ENCODE data around the gene HIVEP2. TPM values are rescaled to one million over a fixed set of nuclear protein-coding genes. Genes with fewer than 3 reads are reported as not detected.

HIVEP2 gene
- total RNA-seq, 1 donor from 2014 or later = 7.9 TPM

- DNase-seq (ENCODE audit: low read depth) = no peak
- no peaks in the 10 kb centered on the region for H3K36me3 ChIP-seq (ENCODE audit: control insufficient read depth, insufficient read depth, low read length)
- FAIRE-seq = no peak
- no peak overlapping the region for H3K4me3 ChIP-seq (ENCODE audit: low read depth, low read length)
- no peaks in the 10 kb centered on the region for H3K27me3 ChIP-seq (ENCODE audit: control insufficient read depth, insufficient read depth, low read length)
- TF ChIP-seq, protein P1, sequence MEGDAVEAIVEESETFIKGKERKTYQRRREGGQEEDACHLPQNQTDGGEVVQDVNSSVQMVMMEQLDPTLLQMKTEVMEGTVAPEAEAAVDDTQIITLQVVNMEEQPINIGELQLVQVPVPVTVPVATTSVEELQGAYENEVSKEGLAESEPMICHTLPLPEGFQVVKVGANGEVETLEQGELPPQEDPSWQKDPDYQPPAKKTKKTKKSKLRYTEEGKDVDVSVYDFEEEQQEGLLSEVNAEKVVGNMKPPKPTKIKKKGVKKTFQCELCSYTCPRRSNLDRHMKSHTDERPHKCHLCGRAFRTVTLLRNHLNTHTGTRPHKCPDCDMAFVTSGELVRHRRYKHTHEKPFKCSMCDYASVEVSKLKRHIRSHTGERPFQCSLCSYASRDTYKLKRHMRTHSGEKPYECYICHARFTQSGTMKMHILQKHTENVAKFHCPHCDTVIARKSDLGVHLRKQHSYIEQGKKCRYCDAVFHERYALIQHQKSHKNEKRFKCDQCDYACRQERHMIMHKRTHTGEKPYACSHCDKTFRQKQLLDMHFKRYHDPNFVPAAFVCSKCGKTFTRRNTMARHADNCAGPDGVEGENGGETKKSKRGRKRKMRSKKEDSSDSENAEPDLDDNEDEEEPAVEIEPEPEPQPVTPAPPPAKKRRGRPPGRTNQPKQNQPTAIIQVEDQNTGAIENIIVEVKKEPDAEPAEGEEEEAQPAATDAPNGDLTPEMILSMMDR (IDR thresholded peaks at IDR 0.05; ENCODE audit: insufficient read depth, low read length, severe bottlenecking) = no peak
Measured at GRCh38 chr6:142800240-142800639, 144.7 kb downstream of the HIVEP2 start.

DNA sequence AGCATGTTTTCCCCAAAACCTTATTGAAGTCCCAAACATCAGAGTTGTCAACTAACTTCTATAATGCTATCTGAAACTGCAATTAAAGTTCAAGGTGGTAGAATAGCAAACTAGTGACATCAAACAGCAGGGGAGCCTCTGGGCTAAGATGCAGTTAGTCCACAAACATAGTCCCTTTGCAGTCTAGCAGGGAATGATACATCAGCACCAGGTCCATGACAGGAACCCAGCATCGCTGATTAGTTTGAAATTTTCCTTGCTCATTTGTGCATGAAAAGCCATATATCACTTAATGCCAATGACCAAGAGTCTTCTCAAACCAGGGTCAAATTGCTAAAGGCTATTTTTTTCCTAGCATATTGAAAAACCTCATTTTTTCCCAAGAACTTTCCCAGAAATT, 145.3 kb downstream of the HIVEP2 start:
- peak; percentile 32 for FAIRE-seq
- DNase-seq (ENCODE audit: low read depth) = no peak
- H3K27me3 ChIP-seq (ENCODE audit: control insufficient read depth, insufficient read depth, low read length) = no peaks in the 10 kb centered on the region
- TF ChIP-seq, protein P1 (IDR thresholded peaks at IDR 0.05; ENCODE audit: insufficient read depth, low read length, severe bottlenecking) = no peak
- H3K4me3 ChIP-seq (ENCODE audit: low read depth, low read length) = no peak overlapping the region
- H3K36me3 ChIP-seq (ENCODE audit: control insufficient read depth, insufficient read depth, low read length) = no peaks in the 10 kb centered on the region

DNA sequence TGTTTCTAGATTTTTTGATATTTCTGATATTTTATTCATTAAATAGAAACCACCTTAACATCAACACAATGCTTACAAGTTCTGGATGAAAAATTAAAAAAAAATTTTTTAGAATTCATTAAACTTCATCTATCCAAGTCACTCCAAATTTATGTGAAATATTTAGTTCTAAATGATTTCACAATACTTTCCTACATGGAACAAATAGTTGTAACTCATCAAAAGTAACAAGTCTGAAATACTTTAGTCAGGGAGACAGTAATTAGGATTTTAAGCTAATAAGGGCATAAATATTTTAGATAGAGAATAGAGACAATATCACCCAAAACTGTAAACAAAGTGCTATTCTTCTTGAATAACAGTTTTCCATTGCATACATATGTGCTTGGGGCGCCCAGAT, 147.8 kb downstream of the HIVEP2 start:
- no peak for DNase-seq (ENCODE audit: low read depth)
- Histone ChIP-seq H3K36me3 (ENCODE audit: control insufficient read depth, insufficient read depth, low read length) (no peaks in the 10 kb centered on the region), H3K4me3 (ENCODE audit: low read depth, low read length) (no peak overlapping the region), H3K27me3 (ENCODE audit: control insufficient read depth, insufficient read depth, low read length) (no peaks in the 10 kb centered on the region)
- no peak for FAIRE-seq
- TF ChIP-seq, protein P1 (IDR thresholded peaks at IDR 0.05; ENCODE audit: insufficient read depth, low read length, severe bottlenecking) = no peak

DNA sequence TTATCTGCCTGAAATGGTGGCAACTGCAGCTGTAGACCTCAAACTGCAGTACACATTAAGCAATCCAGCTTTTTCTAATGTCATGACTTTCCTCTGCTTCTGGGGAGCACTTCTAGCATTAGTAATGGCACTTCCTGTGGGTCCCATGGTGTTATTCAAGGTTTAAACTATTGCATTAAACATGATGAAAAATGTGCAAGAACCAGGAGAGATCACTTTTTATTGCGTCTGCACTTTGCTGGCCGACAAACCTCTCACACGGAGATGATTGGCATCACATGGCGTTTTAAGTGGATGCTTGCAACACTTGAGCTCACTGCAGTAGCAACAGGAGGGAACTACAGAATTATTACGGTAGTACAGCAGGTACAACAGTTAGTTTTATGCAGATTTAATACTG, 148.4 kb downstream of the HIVEP2 start:
- DNase-seq (ENCODE audit: low read depth) (peak; percentile 13), FAIRE-seq (no peak)
- TF ChIP-seq, protein P1 (IDR thresholded peaks at IDR 0.05; ENCODE audit: insufficient read depth, low read length, severe bottlenecking) = no peak
- no peaks in the 10 kb centered on the region for H3K36me3 ChIP-seq (ENCODE audit: control insufficient read depth, insufficient read depth, low read length)
- no peaks in the 10 kb centered on the region for H3K27me3 ChIP-seq (ENCODE audit: control insufficient read depth, insufficient read depth, low read length)
- no peak overlapping the region for H3K4me3 ChIP-seq (ENCODE audit: low read depth, low read length)

DNA sequence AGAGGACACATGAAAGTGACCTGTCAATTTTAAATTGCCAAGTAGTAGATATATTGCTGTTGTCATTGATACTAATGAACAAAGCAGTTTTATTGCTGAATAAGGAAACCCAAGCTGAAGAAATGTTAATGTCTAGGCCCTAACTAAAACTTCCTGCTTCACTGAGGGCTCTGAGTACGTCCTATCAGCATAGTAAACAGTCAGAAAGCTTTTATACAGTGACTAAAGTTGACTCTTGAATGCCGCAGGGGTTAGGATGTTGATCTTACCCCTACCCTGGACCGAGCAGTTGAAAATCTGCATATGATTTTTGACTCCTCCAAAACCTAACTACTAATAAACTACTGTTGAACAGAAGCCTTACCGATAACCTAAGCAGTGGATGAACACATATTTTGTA, 149.0 kb downstream of the HIVEP2 start:
- no peak overlapping the region for H3K4me3 ChIP-seq (ENCODE audit: low read depth, low read length)
- FAIRE-seq = no peak
- H3K36me3 ChIP-seq (ENCODE audit: control insufficient read depth, insufficient read depth, low read length) = no peaks in the 10 kb centered on the region
- no peaks in the 10 kb centered on the region for H3K27me3 ChIP-seq (ENCODE audit: control insufficient read depth, insufficient read depth, low read length)
- no peak for DNase-seq (ENCODE audit: low read depth)
- TF ChIP-seq, protein P1 (IDR thresholded peaks at IDR 0.05; ENCODE audit: insufficient read depth, low read length, severe bottlenecking) = no peak

- TF ChIP-seq, protein P1 (IDR thresholded peaks at IDR 0.05; ENCODE audit: insufficient read depth, low read length, severe bottlenecking) = no peak
- FAIRE-seq (no peak), DNase-seq (ENCODE audit: low read depth) (no peak)
- no peaks in the 10 kb centered on the region for H3K27me3 ChIP-seq (ENCODE audit: control insufficient read depth, insufficient read depth, low read length)
- H3K36me3 ChIP-seq (ENCODE audit: control insufficient read depth, insufficient read depth, low read length) = no peaks in the 10 kb centered on the region
- H3K4me3 ChIP-seq (ENCODE audit: low read depth, low read length) = no peak overlapping the region
Measured at GRCh38 chr6:142794424-142794823, 150.6 kb downstream of the HIVEP2 start.

Measured in bronchial epithelial cell (primary cell).